HK-2 (cell line): ENCODE data around the gene TMEM184A.

Experiments
- DNase-seq: peaks from one replicate; pipeline ENCODE4 v3.0.0-alpha.2; 2018; ENCODE audit not compliant: unreplicated experiment

Gene TMEM184A

DNA sequence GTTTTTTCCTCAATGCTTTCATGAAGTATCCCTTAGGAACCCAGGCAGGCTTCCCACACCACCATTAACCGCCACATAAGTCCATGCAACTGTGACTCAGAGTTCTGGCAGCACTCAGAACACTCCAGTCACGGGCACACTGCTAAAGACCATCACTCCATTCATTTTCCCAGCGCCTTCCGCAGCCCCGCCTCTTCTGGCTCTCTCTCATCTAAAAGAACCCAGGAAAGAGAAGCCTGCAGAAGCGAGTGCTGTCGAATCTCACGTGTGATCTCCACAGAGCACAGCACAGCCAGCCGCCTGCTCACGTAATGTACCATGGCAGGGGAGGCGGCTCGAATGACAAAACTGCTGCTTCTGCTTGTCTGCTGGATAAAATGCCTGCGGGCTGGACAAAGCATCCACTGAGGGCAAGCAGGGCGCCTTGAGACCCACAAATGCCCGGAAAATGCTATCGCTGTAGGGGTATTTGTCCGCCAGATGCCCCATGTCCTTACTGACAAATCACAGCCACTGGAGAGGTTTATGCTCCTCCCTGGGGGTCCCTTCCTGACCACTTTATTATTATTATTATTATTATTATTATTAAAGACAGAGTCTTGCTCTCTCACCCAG is 12.0 kb upstream of the TMEM184A start:
- DNase-seq = peak; percentile 70

DNA sequence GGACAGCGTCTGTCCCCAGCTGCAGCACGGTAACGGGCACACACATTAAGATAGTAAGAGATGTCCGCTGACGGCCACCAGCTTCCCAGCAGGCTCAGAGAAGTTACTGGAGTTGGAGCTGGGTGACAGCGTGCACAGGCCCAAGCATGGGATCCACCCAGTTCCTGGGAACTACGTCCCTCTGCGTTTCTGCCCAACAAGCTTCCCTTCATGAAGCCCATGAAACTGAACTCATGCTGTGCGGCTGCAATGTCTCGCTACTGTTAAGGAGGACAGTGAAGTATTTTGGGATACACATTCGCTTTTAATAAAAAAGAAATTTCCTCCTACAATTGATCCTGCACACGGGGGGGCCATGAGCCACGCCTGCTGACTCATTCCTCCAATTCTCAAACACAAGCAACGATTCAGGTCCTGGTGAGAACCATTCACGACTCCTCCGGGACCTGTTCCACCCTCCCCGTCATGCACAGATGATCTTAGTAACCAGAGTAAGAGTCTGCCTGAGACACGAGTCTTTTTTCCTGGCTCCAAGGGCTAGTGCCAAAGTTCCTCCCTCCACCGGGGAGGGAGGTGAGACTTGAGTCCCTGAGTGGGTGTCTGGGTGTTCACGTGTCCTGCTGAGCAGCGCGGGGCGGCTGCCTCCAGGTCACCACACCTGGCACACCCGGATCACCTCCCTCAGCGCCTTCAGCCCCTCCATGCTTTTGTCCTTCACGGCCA is 11.2 kb upstream of the TMEM184A start:
- DNase-seq = peak; percentile 39

DNA sequence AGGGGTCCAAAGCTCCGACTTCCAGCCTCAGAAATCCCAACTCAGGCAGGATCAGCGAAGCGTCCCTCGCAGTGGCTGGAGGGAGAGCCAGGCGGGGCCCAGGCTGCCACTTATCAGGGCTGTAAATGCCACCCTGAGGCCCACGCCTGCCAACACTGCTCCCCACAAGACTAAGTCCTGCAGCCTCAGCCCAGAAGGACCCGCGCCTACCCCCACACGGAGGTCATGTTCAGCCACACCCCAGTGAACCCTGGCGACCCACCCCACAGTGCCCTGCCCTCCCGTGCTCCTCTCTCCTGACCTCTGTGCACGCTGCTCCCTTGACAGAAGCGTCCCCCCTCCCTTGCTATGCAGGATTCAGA is 10.7 kb upstream of the TMEM184A start:
- DNase-seq = no peak

DNA sequence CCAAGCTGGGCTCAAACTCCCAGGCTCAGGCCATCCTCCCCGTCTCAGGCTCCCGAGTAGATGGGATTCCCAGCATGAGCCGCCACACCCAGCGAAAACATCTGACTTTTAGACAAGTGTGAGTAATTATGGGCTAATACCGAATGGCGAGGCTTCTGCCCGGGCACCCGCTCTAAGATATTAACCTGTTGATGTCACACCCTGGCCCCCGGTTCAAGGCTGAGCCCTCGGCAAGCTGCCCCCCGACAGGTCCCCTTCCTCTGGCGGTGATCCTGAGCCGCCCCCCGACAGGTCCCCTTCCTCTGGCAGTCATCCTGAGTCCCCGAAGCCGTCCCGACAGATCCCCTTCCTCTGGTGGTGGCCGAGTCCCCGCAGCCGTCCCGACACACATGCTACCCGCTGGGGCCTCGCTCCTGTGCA is 8.6 kb upstream of the TMEM184A start:
- no peak for DNase-seq

DNA sequence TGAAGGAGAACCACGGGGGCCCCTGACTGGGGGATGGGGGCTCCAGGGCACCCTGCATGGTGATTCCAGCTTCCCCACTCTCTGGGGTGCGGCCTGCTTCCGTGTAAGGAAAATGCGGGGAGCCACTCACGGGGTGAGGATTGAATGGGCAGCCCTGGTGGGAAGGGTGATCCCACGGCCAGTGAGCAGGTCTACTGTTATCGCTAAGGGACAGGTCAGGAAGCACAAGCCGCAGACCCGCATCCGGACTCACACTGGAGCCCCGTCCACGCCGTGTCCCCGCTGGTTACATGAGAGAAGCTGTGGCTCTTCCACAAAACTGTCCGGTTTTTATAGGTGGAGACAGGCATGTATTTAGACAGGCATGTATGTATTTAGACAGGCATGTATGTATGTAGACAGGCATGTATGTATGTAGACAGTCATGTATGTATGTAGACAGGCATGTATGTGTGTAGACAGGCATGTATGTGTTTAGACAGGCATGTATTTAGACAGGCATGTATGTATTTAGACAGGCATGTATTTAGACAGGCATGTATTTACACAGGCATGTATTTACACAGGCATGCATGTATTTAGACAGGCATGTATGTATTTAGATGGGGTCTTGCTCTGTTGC is 8.1 kb upstream of the TMEM184A start:
- no peak for DNase-seq

DNA sequence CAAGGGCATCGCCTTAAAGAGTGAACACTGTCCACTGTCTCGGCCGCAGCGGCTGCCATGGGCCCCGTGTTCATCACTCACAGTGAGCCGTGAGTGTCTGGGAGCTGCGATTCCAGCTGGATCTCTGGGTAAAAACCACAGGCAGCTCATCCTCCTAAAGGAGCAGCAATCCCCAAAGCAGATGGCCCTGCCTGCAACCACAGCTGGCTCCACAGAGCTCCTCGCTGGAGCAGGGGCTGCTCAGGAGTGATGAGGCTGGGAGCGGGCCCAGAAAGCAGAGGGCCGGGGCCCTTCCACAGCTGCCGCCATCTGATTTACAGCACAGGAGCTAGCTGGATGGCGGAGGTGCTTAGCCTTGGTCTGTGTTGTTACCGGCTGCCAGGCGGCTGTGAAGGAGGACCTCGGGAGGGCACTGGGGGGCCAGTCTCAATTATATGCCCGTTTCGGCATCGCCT is 6.6 kb upstream of the TMEM184A start:
- DNase-seq = no peak

DNA sequence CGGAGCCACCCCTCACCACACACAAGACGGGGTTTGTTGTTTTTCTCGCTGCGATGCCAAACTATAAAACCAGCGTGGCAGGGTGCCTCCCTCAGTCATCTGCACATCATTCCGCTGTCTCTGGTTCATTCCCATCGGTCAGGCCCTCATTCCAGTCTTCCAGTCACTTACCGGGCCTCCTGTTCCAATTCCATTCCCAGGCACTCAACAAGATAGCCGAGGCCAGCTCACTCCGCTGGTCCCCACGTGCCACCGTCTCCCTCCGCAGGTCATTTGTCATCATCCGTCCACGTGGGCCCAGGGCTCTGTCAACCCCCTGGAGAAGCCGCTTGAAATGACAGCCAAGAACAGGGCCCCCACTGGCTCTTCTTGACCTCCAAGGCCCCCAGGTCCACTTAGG is 6.1 kb upstream of the TMEM184A start:
- no peak for DNase-seq

DNA sequence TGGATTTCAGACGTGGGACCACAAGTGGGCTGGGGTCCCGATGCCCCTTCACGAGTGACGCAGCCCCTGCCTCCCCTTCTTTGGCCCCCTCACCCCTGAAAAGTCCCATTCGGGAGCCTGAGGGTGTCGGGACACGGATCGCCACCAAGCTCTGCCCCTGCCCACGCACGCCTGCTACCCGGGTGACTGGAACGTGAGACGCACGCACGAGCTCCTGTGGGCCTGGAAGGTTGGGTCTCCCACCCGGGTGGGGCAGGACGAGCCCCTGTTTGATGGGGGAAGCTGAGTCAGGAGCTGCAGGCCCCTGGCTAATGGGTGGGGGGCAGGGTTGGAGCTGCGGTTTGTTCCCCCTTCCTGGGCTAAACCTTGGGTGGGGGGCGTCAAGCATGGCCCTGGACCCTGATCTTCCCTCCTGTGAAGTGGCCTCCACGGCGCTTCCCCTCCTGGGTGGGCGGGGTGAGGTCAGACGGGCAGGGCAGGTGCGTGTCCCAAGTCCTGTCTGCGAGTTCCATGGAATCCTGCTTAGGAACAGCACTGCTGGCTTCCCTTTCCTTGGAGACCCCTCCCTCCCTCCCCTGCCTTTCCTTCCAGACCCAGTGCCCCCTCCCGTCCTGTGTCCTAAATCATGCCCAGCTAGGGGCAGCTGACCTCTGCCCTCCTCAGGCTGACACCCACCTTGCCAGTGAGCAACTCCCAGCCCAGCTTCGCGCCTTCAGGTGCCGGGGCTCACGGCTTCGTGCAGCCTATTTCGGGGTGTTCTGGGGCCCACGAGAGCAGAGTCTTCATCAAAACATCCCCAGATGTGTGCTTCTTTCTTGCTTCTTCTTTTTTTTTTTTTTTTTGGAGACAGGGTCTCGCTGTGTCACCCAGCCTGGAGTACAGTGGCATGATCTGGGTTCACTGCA is 5.3 kb upstream of the TMEM184A start:
- DNase-seq = no peak

DNA sequence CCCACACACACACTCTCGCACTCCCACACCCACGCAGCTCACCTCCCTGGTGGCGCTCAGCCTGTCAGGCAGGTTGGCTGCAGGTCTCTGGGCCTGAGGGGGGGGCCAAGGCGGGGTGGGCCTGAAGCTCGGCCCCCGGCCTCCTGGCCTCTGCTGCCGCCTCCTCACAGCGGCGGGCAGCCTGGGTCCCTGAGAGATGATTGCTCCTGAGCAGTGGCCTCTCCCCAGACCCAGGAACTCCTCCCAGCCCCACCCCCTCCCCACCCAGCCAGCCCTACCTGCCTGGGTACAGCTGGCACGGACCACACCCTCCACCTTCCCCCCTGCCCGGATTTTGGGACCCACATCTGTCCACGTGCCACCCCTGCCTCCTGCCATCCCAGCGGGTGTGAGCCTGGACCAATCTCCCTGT is 4.6 kb upstream of the TMEM184A start:
- no peak for DNase-seq

DNA sequence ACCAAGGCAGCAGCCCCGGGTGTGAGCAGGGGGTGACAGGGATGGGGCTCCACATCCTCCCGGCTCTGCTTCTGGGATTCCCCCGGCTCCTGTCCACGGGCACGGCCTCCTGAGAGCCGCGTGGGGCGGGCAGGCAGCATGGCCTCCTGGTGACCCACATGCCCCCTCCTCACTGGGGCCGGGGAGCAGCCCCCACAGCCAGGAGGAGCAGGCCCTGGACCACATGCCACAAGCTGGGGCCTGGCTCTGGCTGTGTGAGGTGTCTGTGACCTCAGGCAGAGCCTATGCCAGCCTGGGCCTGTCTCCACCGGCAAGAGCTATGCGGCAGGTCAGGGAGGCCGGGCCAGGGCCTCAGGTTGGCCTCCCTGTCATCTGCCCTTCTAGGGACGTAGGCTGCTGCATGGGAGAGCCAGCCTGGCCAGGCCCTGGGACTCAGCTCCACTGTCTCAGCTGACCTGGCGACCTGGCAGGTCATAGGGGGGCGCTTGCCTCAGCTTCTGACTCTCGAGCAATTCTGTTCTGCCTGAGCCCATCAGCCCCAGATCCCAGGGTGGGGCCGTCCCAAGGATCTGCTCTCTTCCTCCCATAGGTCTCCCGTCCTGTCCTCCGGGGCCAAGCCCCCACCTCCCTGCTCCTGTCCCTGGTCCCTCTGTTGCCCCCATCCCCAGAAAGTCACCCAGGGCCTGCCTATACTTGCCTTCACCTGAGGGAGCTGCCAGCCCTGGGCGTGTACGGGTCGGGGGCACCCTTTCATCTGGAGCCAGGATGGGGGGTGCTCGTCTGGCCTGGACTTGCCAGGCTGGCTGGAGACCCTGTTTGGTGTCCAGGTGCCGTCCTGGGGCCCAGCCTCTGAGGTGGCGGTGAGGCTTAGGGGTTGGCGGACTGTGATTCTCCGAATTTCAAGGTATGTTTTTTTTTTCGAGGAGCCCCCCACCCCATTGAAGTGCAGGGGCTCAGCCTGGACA is 3.9 kb upstream of the TMEM184A start:
- no peak for DNase-seq

DNA sequence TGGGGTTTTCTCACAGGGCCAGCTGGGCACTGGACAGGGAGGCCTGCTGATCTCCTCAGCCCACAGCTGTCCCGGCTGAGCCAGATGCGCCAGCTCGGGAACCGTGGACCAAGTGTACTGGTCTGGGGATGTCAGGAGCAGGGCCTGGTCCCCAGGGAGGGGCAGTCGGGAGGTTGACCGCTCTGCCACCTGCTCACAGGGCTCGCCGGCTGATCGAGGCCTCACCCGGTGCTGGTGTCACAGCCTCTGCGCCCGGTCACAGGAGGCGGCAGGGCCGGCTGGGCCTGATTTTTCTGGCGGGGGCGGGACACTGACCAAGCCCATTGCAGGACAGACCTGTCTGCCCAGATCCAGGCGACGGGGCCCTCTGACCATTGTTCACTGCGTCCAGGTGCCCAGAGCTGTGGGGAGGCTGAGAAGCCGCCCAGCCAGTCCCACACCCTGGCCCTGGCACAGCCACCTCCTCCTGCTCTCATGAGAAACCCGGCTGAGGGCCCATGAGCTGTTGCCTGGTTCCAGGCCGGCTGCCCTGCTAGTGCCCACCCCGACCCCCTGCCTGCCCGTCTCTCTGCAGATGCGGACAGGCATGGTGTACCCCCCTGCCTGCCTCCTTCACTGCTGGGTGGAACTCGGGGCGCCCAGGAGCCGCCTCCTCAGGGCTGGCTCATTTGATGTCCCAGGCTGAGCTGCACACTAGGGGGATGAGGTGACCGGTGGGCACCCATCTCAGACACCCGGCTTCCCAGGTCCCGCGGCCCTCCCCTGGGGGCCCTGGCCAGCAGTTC is 3.0 kb upstream of the TMEM184A start:
- no peak for DNase-seq

DNA sequence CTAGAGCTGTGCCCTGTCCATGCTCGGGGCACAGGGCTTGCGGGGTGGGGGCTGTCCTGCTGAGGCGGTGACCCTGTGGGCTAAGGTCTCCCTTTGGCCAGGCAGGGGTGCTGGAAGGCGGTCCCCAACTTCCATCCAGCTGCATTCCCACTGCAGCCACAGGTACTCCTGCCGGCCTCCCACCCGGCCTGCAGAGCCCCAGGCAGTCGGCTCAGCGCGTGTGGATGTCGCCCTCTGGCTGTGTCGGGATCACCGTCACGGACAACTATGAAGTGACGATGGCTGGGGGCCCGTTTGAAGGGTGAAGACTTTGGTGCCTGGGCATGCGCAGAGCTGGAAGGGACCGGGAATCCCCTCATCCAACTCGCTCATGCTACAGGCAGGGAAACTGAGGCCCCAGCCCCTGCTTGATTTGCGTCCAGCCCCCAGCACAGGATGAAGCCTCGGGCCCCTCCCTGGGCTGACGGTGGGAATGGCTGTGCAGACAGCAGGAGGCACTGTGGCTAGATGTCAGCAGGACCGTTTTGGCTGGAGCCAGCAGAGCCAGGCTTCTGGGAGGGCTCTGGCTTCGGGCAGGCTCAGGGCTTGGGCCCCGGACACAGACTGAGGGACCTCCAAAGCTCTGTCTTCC is 2.3 kb upstream of the TMEM184A start:
- DNase-seq = no peak

DNA sequence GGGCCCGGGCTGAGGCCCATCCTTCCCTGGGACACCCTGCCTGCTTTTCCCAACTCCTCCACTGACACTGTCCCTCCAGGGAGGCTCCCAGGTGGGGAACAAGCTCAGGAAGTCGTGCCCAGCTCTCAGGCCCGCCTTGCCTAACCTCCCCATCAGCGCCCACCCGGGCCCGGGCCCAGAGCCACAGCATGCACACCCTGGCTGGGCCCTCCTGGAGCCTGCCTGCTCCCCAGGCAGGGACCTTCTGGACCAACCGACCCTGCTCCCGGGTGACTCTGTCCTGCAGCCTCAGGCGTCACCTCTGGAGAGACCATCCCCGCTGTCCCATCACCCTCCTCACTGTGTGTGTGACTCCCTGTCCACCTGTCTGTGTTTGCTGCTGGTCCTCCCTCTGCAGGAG is 1.8 kb upstream of the TMEM184A start:
- DNase-seq = no peak

DNA sequence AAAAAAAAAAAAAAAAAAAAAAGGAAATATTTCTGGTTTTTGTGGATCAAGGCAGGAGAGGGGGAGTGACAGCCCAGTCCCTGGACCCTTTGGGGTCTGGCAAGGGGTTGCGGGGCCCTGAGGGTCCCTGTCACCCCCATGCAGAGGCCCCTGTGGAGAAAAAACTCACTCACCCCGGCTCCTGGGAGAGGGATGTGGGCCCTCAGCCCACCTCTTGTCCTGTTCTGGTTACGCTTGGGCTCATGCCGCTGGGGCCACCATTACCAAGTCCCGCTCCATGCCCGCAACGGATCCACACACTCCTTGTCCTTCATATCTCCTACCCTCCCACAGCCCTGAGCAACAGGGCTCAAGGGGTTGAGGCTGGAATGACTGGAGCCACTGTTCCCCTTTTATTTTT is 1.0 kb upstream of the TMEM184A start:
- DNase-seq = no peak

DNA sequence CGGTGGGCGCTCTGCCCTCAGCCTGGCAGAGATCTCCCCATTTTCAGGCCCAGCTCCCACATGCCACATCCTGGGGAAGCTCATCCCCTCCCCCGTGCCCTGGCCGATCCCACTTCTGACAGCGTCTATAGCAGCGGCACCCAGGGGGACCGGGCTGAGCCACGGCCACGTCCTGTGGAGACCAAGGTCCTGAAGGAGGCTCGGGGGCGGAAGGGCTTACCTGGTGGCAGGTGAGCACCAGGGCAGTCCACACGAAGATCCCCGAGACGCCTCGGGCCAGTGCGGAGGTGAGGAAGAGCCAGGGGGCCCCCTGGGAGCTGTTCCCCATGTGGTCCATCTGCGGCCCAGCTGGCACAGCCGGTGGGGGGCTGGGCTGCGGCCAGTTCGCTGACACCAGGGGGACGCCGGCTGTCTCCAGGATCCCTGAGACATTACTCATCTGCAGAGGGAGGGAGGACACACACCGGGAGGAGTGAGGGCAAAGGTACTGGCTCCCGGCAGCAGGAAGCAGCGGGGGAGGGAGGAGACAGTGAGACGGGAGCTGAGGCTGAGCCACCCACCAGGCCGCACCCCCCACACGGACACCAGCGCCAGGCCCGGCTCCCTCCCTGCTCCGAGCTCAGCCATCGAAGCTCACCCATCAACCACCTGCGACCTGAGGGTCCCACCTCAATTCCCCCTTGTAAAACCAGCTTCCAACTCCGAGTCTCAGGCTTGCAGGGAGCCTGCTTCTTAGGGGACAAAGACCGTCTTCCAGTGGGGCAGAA is 776 bp downstream of the TMEM184A start:
- peak; percentile 95 for DNase-seq

DNA sequence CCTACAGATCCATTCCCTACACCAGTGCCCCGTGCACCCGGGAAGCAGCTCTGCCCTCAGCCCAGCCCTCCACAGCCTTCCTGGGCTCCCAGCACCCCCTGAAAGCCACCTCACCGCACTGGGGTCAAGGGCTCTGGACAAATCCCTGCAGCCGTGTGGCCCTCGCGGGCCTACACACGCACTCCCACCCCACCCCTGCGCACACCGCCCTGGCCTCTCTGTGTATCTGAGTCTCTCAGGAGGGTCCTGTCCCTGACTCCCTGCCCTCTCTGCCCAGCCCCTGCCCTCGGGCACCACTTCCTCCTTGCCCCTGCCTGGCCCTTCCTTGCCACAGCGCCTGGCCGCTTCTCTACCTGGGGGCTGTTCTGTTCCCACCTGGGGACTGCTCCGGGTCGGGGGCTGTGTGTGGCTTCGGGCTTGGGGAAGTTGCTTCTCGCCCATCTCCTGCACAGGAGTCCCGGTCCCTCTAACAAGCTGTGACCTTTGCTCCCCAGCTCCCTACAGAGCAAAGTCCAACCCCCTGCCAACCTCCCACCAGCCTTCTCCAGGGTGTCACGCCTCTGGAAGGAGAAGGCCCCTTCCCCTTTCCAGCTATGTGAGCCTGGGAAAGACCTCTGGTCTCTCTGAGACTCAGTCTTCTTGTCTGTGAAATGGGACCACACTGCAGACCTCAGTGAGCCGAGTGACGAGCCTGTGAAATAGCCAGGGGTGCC is 1.5 kb downstream of the TMEM184A start:
- no peak for DNase-seq

DNA sequence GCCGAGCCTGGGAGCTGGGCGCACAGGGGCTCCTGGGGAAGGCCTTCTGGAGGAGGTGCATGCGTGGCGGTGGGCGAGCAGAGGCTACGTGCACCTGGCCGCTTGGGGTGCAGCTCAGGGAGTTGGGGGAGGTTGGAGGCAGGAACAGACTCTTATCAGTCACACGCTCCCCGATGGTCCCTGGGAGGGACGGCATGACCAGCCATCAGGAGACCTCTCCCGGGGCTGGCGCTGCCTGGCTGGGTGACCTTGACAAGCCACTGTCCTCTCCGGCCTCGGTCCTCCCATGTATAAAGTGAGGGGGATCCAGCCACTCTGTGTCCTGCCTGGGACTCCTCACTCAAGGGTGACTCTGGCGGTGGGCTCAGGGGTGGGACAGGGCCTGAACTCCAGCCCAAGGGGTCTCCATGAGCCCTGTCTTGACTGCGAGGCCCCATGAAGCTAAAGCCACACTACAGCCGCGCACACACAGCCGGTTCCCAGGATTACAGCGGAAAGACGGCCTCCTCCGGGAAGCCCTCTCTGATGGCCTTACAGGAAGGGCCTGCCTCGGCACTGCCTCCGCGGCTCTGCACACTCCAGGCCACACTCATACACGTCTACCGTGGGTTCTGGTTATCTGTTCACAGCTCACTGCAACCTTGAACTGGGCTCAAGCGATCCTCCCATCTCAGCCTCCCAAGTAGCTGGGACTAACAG is 2.3 kb downstream of the TMEM184A start:
- DNase-seq = no peak

DNA sequence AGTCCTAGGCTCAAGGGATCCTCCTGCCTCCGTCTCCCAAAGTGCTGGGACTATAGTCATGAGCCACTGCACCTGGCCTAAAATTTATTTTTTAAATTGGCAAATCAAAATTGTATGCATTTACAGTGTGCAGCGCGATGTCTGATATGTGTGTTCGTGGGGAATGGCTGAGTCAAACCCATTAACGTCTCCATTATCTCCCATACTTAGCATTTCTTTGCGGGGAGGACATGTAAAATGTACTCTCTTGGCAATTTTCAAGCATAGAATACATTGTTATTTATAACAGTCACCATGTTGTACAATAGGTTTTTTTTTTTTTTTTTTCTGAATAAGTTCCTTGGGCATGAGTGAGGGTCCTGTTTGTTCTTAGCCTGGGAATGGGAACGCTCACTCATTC is 3.8 kb downstream of the TMEM184A start:
- DNase-seq = no peak
